ENCODE data around the gene MAGEA10. TPM values are rescaled to one million over a fixed set of nuclear protein-coding genes. Genes with fewer than 3 reads are reported as not detected.
"Not testable (repeated sequence)": the region's sequence is repeated elsewhere in the genome, so short reads cannot be mapped to it uniquely, and the experiment has no call there.

MAGEA10 gene
- polyA plus RNA-seq, 1 experiment = not detected

GRCh38 chrX:152149648-152150047 lies 11.3 kb upstream of the MAGEA10 start:
- POLR2A ChIA-PET = no interaction called here
- DNase-seq (ENCODE audit: low read depth) = no peak
- Histone ChIP-seq H3K27me3 (ENCODE audit: control insufficient read depth, insufficient read depth, low read length) (no peaks in the 10 kb centered on the region), H3K4me3 (ENCODE audit: low read depth, low read length) (no peak overlapping the region), H3K36me3 (ENCODE audit: control insufficient read depth, insufficient read depth, low read length) (no peaks in the 10 kb centered on the region)
- TF ChIP-seq CTCF (IDR thresholded peaks at IDR 0.05; ENCODE audit: insufficient read depth, low read depth, low read length) = no peak
- CTCF ChIA-PET = no interaction called here

GRCh38 chrX:152139589-152139988 lies 1.2 kb upstream of the MAGEA10 start:
- Histone ChIP-seq H3K4me3 (ENCODE audit: low read depth, low read length) (no peak overlapping the region), H3K27me3 (ENCODE audit: control insufficient read depth, insufficient read depth, low read length) (no peaks in the 10 kb centered on the region), H3K36me3 (ENCODE audit: control insufficient read depth, insufficient read depth, low read length) (no peaks in the 10 kb centered on the region)
- no peak for TF ChIP-seq CTCF (IDR thresholded peaks at IDR 0.05; ENCODE audit: insufficient read depth, low read depth, low read length)
- ChIA-PET POLR2A (no interaction called here), CTCF (no interaction called here)
- no peak for DNase-seq (ENCODE audit: low read depth)

- POLR2A ChIA-PET = no interaction called here
- no peak for DNase-seq (ENCODE audit: low read depth)
- TF ChIP-seq CTCF (IDR thresholded peaks at IDR 0.05; ENCODE audit: insufficient read depth, low read depth, low read length) = no peak
- H3K4me3 ChIP-seq (ENCODE audit: low read depth, low read length) = no peak overlapping the region
- H3K27me3 ChIP-seq (ENCODE audit: control insufficient read depth, insufficient read depth, low read length) = no peaks in the 10 kb centered on the region
- CTCF ChIA-PET = no interaction called here
- no peaks in the 10 kb centered on the region for H3K36me3 ChIP-seq (ENCODE audit: control insufficient read depth, insufficient read depth, low read length)
These were observed 498 bp downstream of the MAGEA10 start for GRCh38 chrX:152137771-152138387.

GRCh38 chrX:152136312-152136711 lies 2.1 kb downstream of the MAGEA10 start:
- H3K4me3 ChIP-seq (ENCODE audit: low read depth, low read length) = no peak overlapping the region
- ChIA-PET CTCF (no interaction called here), POLR2A (no interaction called here)
- TF ChIP-seq CTCF (IDR thresholded peaks at IDR 0.05; ENCODE audit: insufficient read depth, low read depth, low read length) = no peak
- no peaks in the 10 kb centered on the region for H3K27me3 ChIP-seq (ENCODE audit: control insufficient read depth, insufficient read depth, low read length)
- DNase-seq (ENCODE audit: low read depth) = no peak
- H3K36me3 ChIP-seq (ENCODE audit: control insufficient read depth, insufficient read depth, low read length) = no peaks in the 10 kb centered on the region

GRCh38 chrX:152131525-152131924 lies 6.9 kb downstream of the MAGEA10 start:
- DNase-seq (ENCODE audit: low read depth) = no peak
- no peaks in the 10 kb centered on the region for H3K27me3 ChIP-seq (ENCODE audit: control insufficient read depth, insufficient read depth, low read length)
- H3K36me3 ChIP-seq (ENCODE audit: control insufficient read depth, insufficient read depth, low read length) = no peaks in the 10 kb centered on the region
- POLR2A ChIA-PET = no interaction called here
- CTCF ChIA-PET = no interaction called here
- no peak overlapping the region for H3K4me3 ChIP-seq (ENCODE audit: low read depth, low read length)
- TF ChIP-seq CTCF (IDR thresholded peaks at IDR 0.05; ENCODE audit: insufficient read depth, low read depth, low read length) = no peak

- DNase-seq (ENCODE audit: low read depth); H3K36me3 ChIP-seq (ENCODE audit: control insufficient read depth, insufficient read depth, low read length); POLR2A ChIA-PET; H3K27me3 ChIP-seq (ENCODE audit: control insufficient read depth, insufficient read depth, low read length); CTCF ChIA-PET; H3K4me3 ChIP-seq (ENCODE audit: low read depth, low read length): not testable (repeated sequence)
These were observed 9.1 kb downstream of the MAGEA10 start for GRCh38 chrX:152129069-152129844.

Data from BJ (cell line).